ENCODE measurements around the gene CCDC71. TPM values are rescaled to one million over a fixed set of nuclear protein-coding genes. Genes with fewer than 3 reads are reported as not detected.
A peak's percentile ranks its signal among the peaks of the same experiment; 100 is the strongest.

Gene CCDC71
- total and polyA plus RNA-seq, 5 donors, result 12.0 to 15.4 (median 13.9) TPM

DNA sequence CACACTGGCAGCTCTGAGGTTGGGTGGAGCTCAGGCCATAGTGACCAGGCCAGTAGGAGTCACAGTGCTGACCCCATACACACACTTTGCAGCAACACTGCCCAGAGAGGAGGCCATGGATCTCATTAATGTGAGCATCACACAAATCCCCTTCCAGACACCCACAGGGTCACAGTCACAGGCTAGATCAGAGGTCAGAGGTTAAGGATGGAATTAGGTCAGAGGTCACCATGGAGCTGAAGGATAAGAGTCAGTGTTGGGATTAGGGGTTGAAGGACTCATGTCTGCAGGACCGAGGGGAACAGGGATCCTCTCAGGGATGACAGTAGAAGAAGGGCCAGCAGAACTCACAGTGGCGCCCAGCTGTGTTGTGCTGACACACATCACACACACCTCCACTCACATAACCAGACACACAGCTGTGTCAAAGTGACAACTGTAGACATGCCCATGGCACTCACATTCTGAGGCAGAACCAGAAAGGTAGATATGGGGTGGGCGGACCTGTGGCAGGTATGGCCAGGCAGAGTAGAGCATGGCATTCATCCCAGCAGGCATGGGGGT, 12.7 kb downstream of the CCDC71 start:
- DNase-seq (peak in 1 of 3 donors; percentile 35), ATAC-seq (peak in 1 of 2 donors; percentile 15)
- intact Hi-C loops (cut with DNase I), result no loop called here
- Histone ChIP-seq H3K27me3 (ENCODE audit: control insufficient read depth, insufficient read depth) (no peaks in the 10 kb centered on the region), H3K4me1 (ENCODE audit: control insufficient read depth, insufficient read depth, low read length) (no peaks in the 10 kb centered on the region), H3K4me3 (ENCODE audit: low read length) (no peak overlapping the region), H3K9me3 (ENCODE audit: control insufficient read depth, low read length) (no peaks in the 10 kb centered on the region), H3K27ac (ENCODE audit: low read length) (no peak overlapping the region)
- 70% methylated on average over 3 of the region's 3 CpGs for WGBS

GRCh38 chr3:49151610-49152009, 14.5 kb downstream of the CCDC71 start:
- DNase-seq, result peak in 1 of 3 donors; percentile 23
- Histone ChIP-seq H3K9me3 (ENCODE audit: control insufficient read depth, low read length) (no peaks in the 10 kb centered on the region), H3K27ac (ENCODE audit: low read length) (no peak overlapping the region), H3K4me1 (ENCODE audit: control insufficient read depth, insufficient read depth, low read length) (no peaks in the 10 kb centered on the region), H3K4me3 (ENCODE audit: low read length) (no peak overlapping the region), H3K27me3 (ENCODE audit: control insufficient read depth, insufficient read depth) (no peaks in the 10 kb centered on the region)
- 88% methylated on average over 2 of the region's 2 CpGs for WGBS
- ATAC-seq, result no peak
- intact Hi-C loops (cut with DNase I), result no loop called here

DNA sequence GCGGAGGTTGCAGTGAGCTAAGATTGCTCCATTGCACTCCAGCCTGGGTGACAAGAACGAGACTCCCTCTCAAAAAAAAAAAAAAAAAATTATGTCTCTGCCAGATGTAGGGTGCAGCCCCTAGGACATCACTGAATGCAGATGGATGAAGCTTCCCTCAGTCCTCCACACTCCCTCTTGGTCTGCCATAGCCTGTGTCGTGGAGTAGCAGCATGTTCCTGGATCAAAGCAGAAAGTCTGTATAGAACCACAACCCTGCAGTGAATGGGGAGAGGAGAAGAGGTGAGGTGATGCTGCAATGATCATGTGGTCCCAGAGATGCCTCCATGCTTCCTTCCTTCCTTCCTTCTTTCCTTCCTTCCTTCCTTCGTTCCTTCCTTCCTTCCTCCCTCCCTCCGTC, 18.0 kb downstream of the CCDC71 start:
- no peak overlapping the region for H3K4me3 ChIP-seq (ENCODE audit: low read length)
- H3K4me1 ChIP-seq (ENCODE audit: control insufficient read depth, insufficient read depth, low read length), result no peaks in the 10 kb centered on the region
- H3K27ac ChIP-seq (ENCODE audit: low read length), result no peak overlapping the region
- intact Hi-C loops (cut with DNase I), result no loop called here
- no peaks in the 10 kb centered on the region for H3K9me3 ChIP-seq (ENCODE audit: control insufficient read depth, low read length)
- ATAC-seq (no peak), DNase-seq (peak in 1 of 3 donors; percentile 10)
- H3K27me3 ChIP-seq (ENCODE audit: control insufficient read depth, insufficient read depth), result no peaks in the 10 kb centered on the region
- 68% methylated on average over 5 of the region's 5 CpGs for WGBS

- Histone ChIP-seq H3K27ac (ENCODE audit: low read length) (no peak overlapping the region), H3K4me3 (ENCODE audit: low read length) (no peak overlapping the region), H3K4me1 (ENCODE audit: control insufficient read depth, insufficient read depth, low read length) (no peaks in the 10 kb centered on the region), H3K27me3 (ENCODE audit: control insufficient read depth, insufficient read depth) (no peaks in the 10 kb centered on the region), H3K9me3 (ENCODE audit: control insufficient read depth, low read length) (no peaks in the 10 kb centered on the region)
- WGBS, result 78% methylated on average over 3 of the region's 3 CpGs
- ATAC-seq (no peak), DNase-seq (peak in 1 of 3 donors; percentile 9)
- intact Hi-C loops (cut with DNase I), result no loop called here
These were observed 26.1 kb downstream of the CCDC71 start for GRCh38 chr3:49140080-49140479.

- Histone ChIP-seq H3K9me3 (ENCODE audit: control insufficient read depth, low read length) (no peaks in the 10 kb centered on the region), H3K27ac (ENCODE audit: low read length) (no peak overlapping the region), H3K4me3 (ENCODE audit: low read length) (no peak overlapping the region), H3K4me1 (ENCODE audit: control insufficient read depth, insufficient read depth, low read length) (peaks cover 10% of the 10 kb centered on the region), H3K27me3 (ENCODE audit: control insufficient read depth, insufficient read depth) (no peaks in the 10 kb centered on the region)
- intact Hi-C loops (cut with DNase I), result no loop called here
- 89% methylated on average over 4 of the region's 4 CpGs for WGBS
- ATAC-seq (no peak), DNase-seq (peak in 1 of 3 donors; percentile 18)
These were observed 30.6 kb downstream of the CCDC71 start for GRCh38 chr3:49135499-49135898.

- Histone ChIP-seq H3K4me1 (ENCODE audit: control insufficient read depth, insufficient read depth, low read length) (peaks cover 12% of the 10 kb centered on the region), H3K4me3 (ENCODE audit: low read length) (no peak overlapping the region), H3K27ac (ENCODE audit: low read length) (peak overlapping the region; percentile 45), H3K9me3 (ENCODE audit: control insufficient read depth, low read length) (no peaks in the 10 kb centered on the region), H3K27me3 (ENCODE audit: control insufficient read depth, insufficient read depth) (no peaks in the 10 kb centered on the region)
- DNase-seq (peak in 2 of 3 donors; percentile 31 to 58), ATAC-seq (no peak)
- intact Hi-C loops (cut with DNase I), result no loop called here
- WGBS, result 59% methylated on average over 3 of the region's 3 CpGs
These were observed 31.5 kb downstream of the CCDC71 start for GRCh38 chr3:49134471-49135265.

DNA sequence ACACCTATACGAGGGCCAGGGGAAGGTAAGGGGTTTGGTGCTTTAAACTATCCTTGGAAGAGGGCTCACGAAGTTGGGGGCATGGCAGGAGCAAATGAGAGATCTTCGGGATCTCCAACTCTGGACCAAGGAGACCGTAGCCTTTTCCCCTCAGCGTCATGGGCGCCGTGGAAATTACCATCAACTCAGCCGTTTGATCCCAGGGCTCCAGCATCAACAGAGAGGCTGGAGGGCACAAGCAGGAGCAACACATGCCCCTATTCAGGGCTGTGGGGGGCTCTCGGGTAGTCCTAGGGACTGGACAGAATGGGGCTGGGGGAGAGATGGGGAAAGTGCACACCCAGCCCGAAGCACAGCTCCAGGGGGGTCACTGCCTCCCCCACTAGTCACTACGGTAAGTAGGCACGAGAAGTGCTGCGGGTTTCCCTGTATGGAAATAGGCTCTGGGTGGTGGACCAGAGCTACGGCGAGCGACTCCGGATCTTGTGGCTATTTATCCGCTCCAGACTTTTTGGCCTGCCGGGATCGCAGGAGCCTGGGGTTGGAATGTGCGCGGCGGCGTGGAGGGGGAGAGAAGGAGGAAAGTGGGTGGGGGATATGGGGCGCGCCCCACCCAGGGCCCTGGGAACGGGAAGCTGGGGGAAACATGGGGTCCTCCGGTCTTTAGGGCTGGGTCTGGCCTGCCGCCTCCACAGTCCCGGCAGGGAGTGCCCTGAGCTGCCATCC, 32.7 kb downstream of the CCDC71 start:
- H3K9me3 ChIP-seq (ENCODE audit: control insufficient read depth, low read length), result no peaks in the 10 kb centered on the region
- peak overlapping the region; percentile 94 for H3K27ac ChIP-seq (ENCODE audit: low read length)
- H3K4me1 ChIP-seq (ENCODE audit: control insufficient read depth, insufficient read depth, low read length), result peaks cover 12% of the 10 kb centered on the region
- no peaks in the 10 kb centered on the region for H3K27me3 ChIP-seq (ENCODE audit: control insufficient read depth, insufficient read depth)
- DNase-seq, result peak; percentile 90 to 95 (median 95)
- 2% methylated on average over 30 of the region's 30 CpGs for WGBS
- H3K4me3 ChIP-seq (ENCODE audit: low read length), result peak overlapping the region; percentile 77
- ATAC-seq, result peak; percentile 85 to 87
- intact Hi-C loops (cut with DNase I), result loop anchor here in 1 of 4 donors (2.0 kb wide), 1 partner anchor 39 kb away; the partner anchor contains the start of gene QRICH1

GRCh38 chr3:49132437-49133225, 33.5 kb downstream of the CCDC71 start, which contains the start of gene LAMB2:
TSS of gene LAMB2 (minus strand) at chr3:49133050. CDS start at chr3:49132867, 183 bp downstream.
- intact Hi-C loops (cut with DNase I), result loop anchor here in 1 of 4 donors (2.0 kb wide), 1 partner anchor 38 kb away; the partner anchor contains the start of gene QRICH1
- DNase-seq, result peak; percentile 78 to 91 (median 90)
- H3K4me3 ChIP-seq (ENCODE audit: low read length), result peak within 1 kb of the TSS; percentile 77
- WGBS, result 3% methylated on average over 28 of the region's 28 CpGs
- ATAC-seq, result peak; percentile 81 to 82
- no peaks in the 10 kb centered on the region for H3K9me3 ChIP-seq (ENCODE audit: control insufficient read depth, low read length)
- no peaks in the 10 kb centered on the region for H3K27me3 ChIP-seq (ENCODE audit: control insufficient read depth, insufficient read depth)
- peak within 1 kb of the TSS; percentile 94 for H3K27ac ChIP-seq (ENCODE audit: low read length)
- H3K4me1 ChIP-seq (ENCODE audit: control insufficient read depth, insufficient read depth, low read length), result peaks cover 12% of the 10 kb centered on the region

GRCh38 chr3:49132073-49132436, 34.1 kb downstream of the CCDC71 start:
- Histone ChIP-seq H3K27ac (ENCODE audit: low read length) (peak overlapping the region; percentile 92), H3K27me3 (ENCODE audit: control insufficient read depth, insufficient read depth) (no peaks in the 10 kb centered on the region), H3K9me3 (ENCODE audit: control insufficient read depth, low read length) (no peaks in the 10 kb centered on the region), H3K4me3 (ENCODE audit: low read length) (peak overlapping the region; percentile 77), H3K4me1 (ENCODE audit: control insufficient read depth, insufficient read depth, low read length) (peaks cover 12% of the 10 kb centered on the region)
- intact Hi-C loops (cut with DNase I), result loop anchor here in 1 of 4 donors (2.0 kb wide), 1 partner anchor 37 kb away; the partner anchor contains the start of gene QRICH1
- no peak for ATAC-seq
- WGBS, result 30% methylated on average over 9 of the region's 9 CpGs
- peak in 1 of 3 donors; percentile 44 for DNase-seq

DNA sequence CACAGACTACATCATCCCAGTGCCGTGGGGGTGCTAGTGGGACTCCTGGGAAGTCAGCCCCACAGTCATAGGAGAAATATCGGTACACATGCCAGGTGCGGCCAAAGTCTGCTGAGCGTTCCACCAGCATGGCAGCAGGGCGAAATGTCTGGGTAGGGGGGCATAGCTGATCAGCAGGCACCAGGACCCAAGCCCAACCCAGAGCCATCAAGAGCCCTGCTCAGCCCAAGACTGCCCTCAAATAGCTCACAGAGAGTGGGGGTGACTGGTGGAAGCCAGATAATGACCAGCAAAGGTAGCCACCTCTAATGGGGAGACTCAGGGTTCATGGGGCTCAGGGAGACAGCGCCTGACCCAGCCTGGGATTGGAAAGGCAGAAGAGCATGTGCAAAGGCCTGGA, 34.6 kb downstream of the CCDC71 start:
- H3K27ac ChIP-seq (ENCODE audit: low read length), result peak overlapping the region; percentile 92
- H3K9me3 ChIP-seq (ENCODE audit: control insufficient read depth, low read length), result no peaks in the 10 kb centered on the region
- intact Hi-C loops (cut with DNase I), result no loop called here
- no peaks in the 10 kb centered on the region for H3K27me3 ChIP-seq (ENCODE audit: control insufficient read depth, insufficient read depth)
- no peak for ATAC-seq
- peaks cover 12% of the 10 kb centered on the region for H3K4me1 ChIP-seq (ENCODE audit: control insufficient read depth, insufficient read depth, low read length)
- peak in 2 of 3 donors; percentile 29 to 37 for DNase-seq
- H3K4me3 ChIP-seq (ENCODE audit: low read length), result peak overlapping the region; percentile 77
- 87% methylated on average over 6 of the region's 6 CpGs for WGBS
